Cortex of kidney (tissue), 1 donor: Measurements from ENCODE around the gene DDX49.

ENCODE experiments used
- DNase-seq: peaks from one replicate; lab custom pipeline; 2025; lab: John Stamatoyannopoulos, UW

The DDX49 gene

GRCh38 chr19:18975869-18976268 is 56.4 kb downstream of the DDX49 start:
- DNase-seq: no peak
